ENCODE data around the gene SNTG2. TPM values are rescaled to one million over a fixed set of nuclear protein-coding genes. Genes with fewer than 3 reads are reported as not detected.

Gene SNTG2
- total and polyA plus RNA-seq, 10 of the 15 experiments (the other 5 are each of a cell fraction or from before 2014, with no cell fraction given), result not detected

DNA sequence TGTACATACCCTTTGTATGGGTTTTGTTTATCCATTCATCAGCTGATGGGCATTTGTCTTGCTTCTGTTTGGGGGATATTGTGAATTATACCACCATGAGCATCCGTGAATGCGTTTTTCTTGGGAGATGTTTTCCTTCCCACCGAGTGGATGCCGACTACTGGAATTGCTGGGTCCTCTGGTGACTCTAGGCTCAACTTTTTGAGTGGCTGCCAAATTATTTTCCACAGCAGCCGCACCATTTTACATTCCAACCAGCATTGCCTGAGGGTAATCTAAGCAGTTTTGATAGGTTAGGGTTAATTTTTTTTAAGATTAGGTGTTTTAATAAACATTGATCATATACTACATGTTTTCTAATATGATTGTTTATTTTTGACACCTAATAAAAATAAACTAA is 220.1 kb downstream of the SNTG2 start:
- CTCF ChIA-PET, result no interaction called here
- H3K9ac ChIP-seq (ENCODE audit: control insufficient read depth, insufficient read depth, low read length), result no peak overlapping the region
- POLR2A ChIA-PET, result interaction anchor here (0.6 kb wide), 1 partner anchor 721 kb away, joined by 3 read pairs; no protein-coding TSS in a partner anchor
- no peak overlapping the region for H3K27ac ChIP-seq (ENCODE audit: control insufficient read depth, insufficient read depth)
- no peak for ATAC-seq
- RAD21 ChIA-PET (ENCODE audit: unreplicated experiment), result no interaction called here
- no peaks in the 10 kb centered on the region for H4K20me1 ChIP-seq (ENCODE audit: control insufficient read depth, insufficient read depth)
- no TSS peak for BruUV-seq (replicated peaks)
- H3K4me1 ChIP-seq (ENCODE audit: control insufficient read depth, insufficient read depth, low read length), result no peaks in the 10 kb centered on the region
- no peak overlapping the region for H3K4me3 ChIP-seq
- H3K79me2 ChIP-seq (ENCODE audit: control insufficient read depth, insufficient read depth, low read length), result no peaks in the 10 kb centered on the region
- no peak for FAIRE-seq
- no peak for TF ChIP-seq NFYB (IDR thresholded peaks at IDR 0.05; ENCODE audit: insufficient read depth, low read depth, low read length)
- TF ChIP-seq BMI1 (IDR thresholded peaks at IDR 0.05; ENCODE audit: borderline replicate concordance), result no peak
- TF ChIP-seq TAF1 (IDR thresholded peaks at IDR 0.05; ENCODE audit: borderline replicate concordance, low read depth, low read length), result no peak
- no peak for TF ChIP-seq ZBTB4 (CRISPR knock-in tag; IDR thresholded peaks at IDR 0.05)
- TF ChIP-seq, protein P1, sequence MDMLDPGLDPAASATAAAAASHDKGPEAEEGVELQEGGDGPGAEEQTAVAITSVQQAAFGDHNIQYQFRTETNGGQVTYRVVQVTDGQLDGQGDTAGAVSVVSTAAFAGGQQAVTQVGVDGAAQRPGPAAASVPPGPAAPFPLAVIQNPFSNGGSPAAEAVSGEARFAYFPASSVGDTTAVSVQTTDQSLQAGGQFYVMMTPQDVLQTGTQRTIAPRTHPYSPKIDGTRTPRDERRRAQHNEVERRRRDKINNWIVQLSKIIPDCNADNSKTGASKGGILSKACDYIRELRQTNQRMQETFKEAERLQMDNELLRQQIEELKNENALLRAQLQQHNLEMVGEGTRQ (IDR thresholded peaks at IDR 0.05; ENCODE audit: borderline replicate concordance, low read depth, low read length), result no peak
- TF ChIP-seq ZNF207 (IDR thresholded peaks at IDR 0.05; ENCODE audit: borderline replicate concordance), result no peak
- H3K4me2 ChIP-seq (ENCODE audit: control insufficient read depth, insufficient read depth), result no peak overlapping the region
- H2AFZ ChIP-seq (ENCODE audit: control insufficient read depth, low read depth, low read length), result no peak overlapping the region
- no peaks in the 10 kb centered on the region; the same call in 1 of the 3 replicates for H3K9me3 ChIP-seq (replicated peaks; ENCODE audit: control insufficient read depth, insufficient read depth, low read length)
- 25% methylated on average over 5 of the region's 5 CpGs for WGBS (ENCODE audit: insufficient coverage, insufficient replicate concordance, low lambda C conversion rate, missing lambda C conversion rate)
- in situ Hi-C loops (cut with MboI), result no loop called here
- SMC1A ChIA-PET (ENCODE audit: uncharacterized antibody, unreplicated experiment), result no interaction called here
- no peak for DNase-seq (ENCODE audit: low read depth, low spot score)
- no peaks in the 10 kb centered on the region for H3K36me3 ChIP-seq (ENCODE audit: control insufficient read depth in 2 of 2, insufficient read depth in 2 of 2, low read length in 1 of 2)
- H3K27me3 ChIP-seq (replicated peaks in 1 of 2; ENCODE audit: control insufficient read depth in 2 of 2, insufficient read depth in 2 of 2, low read length in 1 of 2), result no peaks in the 10 kb centered on the region
- intact Hi-C loops (cut with micrococcal nuclease; ENCODE audit: unreplicated experiment), result no loop called here
